K562 treated with DMSO at 1 percent for 12 hours (cell line): ENCODE results near the gene ADAMTS12. TPM values are rescaled to one million over a fixed set of nuclear protein-coding genes. Genes with fewer than 3 reads are reported as not detected.

Experiments
- total RNA-seq: library from RNA; unstranded; fragments of 300-600 nt; gene quantifications from 2 replicates; pipeline ENCODE4 v1.2.3, GENCODE V29; 2022; ENCODE audit not compliant: insufficient read depth

The ADAMTS12 gene
- not detected in 2 replicates for total RNA-seq

GRCh38 chr5:33891788-33892619, at the start of gene ADAMTS12:
Gene ADAMTS12 (minus strand): TSS chr5:33891990. CDS start chr5:33891856, 134 bp downstream.

GRCh38 chr5:33936381-33937016, 44.7 kb upstream of the ADAMTS12 start, which contains the start of gene RXFP3:
Gene RXFP3 (plus strand): TSS chr5:33936386. CDS start chr5:33936741, 355 bp downstream.

Other genes with a start within 250 kb of the ADAMTS12 start
- not detected in 2 replicates for gene RXFP3, start 44.4 kb upstream of the ADAMTS12 start, total RNA-seq
- 0.37 TPM in 1 of 2 replicates, not detected in the other for gene SLC45A2, start 92.7 kb upstream of the ADAMTS12 start, total RNA-seq
- gene AMACR, start 116.1 kb upstream of the ADAMTS12 start, total RNA-seq = 2.3 and 4.6 TPM in 2 replicates
- 1.9 TPM in 1 of 2 replicates, not detected in the other for gene C1QTNF3, start 151.2 kb upstream of the ADAMTS12 start, total RNA-seq